NOMO-1 treated with dmso at 0.1 percent for 144 hours (cell line): ENCODE measurements around the gene ACBD7.

Experiments
- DNase-seq: peaks from one replicate; lab custom pipeline; 2025; ENCODE audit not compliant: unreplicated experiment; lab: John Stamatoyannopoulos, UW

The ACBD7 gene

DNA sequence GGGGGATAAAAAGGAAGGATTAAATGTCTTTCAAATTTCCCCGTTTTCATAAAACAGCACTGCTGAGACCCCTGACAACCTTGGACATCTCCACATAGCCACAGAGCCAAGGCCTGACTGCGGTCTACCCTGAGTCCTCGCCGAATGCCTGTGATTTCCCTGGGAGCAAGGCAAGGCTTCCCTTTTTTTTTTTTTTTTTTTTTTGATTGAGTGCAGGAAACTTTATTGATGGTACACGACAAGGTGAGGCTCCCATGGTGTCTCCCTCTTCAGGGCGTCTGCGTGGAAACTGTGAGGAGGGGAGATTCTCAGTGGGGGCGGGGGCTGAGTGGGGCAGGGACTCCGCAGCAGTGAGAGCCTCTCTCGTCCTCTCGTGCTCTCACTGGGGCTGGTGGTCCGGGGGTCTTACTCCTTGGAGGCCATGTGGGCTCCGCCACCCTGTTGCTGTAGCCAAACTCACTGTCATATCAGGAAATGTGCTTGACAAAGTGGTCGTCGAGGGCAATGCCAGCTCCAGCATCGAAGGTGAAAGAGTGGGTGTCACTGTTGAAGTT is 4.4 kb upstream of the ACBD7 start:
- DNase-seq: no peak

DNA sequence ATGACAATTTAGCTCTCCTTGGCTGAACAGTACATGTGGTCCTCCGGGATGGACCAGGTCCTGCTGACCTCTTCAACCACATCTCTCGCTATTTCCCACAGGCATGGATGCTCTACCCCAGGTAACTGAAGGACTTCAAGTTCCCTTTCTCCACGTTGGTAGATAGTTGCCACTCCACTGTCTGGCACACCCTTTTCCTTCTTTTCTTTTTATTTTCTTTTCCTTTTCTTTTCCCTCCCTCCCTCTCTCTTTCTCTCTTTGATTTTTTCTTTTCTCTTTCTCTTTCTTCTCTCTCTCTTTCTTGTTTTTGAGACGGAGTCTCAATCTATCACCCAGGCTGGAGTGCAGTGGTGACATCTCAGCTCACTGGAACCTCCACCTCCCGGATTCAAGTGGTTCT is 2.8 kb upstream of the ACBD7 start:
- no peak for DNase-seq

DNA sequence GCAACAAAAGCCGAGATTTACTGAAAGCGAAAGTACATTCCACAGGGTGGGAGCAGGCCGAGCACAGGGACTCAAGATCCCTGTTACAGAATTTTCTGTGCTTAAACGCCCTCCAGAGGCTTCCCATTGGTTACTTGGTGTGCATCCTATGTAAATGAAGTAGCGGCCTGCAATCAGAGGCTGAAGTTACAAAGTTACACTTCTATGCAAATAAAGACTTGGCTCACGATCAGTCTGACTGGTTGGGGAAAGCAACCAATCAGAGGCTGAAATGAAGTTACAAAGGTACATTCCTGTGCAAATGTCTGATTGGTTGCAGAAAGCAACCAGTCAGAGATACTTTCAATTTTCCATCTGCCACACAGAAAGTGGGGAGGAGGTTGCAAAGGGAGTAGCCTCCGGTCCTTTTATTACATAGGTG is 4.1 kb downstream of the ACBD7 start:
- no peak for DNase-seq

DNA sequence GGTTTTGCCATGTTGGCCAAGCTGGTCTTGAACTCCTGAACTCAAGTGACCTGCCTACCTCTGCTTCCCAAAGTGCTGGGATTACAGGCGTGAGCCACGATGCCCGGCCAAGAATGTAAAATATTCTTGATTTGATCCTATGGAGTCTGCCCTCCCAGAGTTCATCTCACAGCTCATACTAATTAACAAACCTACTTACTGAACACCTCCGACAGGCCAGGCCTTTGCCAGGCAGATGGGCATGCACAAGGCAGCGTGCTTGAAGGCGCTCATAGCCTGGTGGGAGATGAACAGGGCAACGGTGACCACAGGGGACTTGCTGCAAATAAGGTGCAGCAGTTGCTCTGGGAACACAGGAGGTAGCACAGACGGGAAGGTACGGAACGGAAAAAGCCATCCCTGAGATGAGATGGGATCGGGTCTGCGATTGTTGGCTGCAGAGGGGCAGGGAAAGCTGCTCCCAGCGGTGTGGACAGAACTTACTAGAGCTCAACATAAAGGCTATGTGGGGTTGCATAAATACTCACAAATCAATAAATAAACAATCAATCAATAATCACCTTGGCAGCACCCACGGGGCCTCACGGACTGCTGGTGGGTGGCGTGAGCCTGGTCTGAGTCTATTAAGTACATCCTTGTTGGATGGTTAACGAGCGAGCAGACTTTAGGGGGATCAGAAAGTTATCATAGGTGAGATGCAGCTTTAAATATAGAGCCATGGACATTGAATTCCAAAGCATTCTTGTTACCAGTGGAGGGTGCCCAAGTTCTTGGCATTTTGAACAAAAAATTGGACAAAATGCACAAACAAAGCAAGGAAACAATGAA is 4.7 kb downstream of the ACBD7 start:
- no peak for DNase-seq

DNA sequence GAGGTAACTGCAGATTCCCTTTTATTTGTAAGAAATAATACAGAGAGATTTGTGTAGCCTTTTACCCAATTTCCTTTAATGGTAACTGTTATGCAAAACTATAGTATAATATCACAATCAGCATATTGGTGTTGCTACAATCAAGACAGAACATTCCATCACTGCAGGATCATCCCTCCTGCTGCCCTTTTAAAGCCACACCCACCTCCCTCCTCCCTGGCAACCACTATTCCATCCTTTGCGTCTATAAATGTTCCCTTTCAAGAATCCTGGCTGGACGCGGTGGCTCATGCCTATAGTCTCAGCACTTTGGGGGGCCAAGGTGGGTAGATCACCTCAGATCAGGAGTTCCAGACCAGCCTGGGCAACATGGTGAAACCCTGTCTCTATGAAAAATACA is 13.2 kb downstream of the ACBD7 start:
- DNase-seq: no peak

DNA sequence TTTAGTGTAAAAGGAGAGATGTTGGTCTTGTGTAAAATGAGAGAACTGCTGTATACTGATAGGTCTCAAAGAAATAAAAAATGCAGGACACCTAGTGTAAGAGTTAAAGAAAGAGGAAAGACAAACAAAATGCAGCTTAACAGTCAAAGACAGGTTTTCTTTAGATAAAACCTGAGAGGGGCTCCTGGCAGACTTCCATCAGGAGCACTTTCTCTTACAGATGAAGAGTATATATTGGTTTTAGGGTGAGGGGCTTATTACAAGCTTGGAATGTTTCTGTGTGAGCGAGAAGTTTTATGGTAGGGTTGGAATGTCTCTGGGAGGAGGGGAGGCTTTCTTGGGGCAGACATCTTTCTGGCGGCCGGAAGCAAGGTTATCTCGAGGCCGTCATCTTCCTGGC is 16.2 kb downstream of the ACBD7 start:
- DNase-seq: no peak

DNA sequence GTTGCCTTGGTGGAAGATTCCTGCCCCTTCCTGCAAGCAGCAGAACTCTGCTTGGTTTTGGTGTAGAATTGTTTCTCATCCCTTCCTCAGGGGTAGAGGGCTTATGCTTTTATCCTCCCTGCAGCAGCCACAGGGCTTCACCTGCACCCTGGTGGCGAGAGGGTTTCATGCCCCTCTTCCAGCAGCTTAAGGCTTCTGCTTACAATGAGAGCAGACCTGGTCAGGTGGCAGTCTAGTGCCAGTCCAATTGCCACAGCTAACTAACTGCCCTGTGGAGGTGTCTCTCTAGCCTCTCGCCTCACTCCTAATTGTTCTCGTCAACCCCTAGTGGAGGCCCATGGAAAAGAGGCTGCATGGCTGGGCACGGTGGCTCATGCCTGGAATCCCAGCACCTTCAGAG is 19.3 kb downstream of the ACBD7 start:
- DNase-seq: no peak

DNA sequence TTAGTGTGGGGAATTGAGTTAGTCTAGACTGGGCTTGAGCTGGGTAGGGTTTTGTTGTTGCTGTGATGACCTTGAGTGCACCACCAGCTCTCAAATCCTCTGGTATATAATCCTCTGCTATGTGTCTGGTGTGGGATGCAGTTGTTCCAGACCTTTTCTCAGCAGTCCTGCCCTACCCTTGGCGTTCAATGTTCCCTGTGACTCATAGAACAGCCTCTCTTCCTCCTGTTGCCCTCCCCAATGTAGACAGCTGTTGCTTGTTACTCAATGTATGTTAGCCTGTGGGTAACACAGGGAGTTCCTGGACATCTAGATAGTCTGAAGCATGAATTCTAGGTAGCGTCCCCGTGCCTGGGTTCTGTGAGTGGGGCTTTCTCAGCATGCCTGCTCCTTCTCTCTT is 19.8 kb downstream of the ACBD7 start:
- no peak for DNase-seq

DNA sequence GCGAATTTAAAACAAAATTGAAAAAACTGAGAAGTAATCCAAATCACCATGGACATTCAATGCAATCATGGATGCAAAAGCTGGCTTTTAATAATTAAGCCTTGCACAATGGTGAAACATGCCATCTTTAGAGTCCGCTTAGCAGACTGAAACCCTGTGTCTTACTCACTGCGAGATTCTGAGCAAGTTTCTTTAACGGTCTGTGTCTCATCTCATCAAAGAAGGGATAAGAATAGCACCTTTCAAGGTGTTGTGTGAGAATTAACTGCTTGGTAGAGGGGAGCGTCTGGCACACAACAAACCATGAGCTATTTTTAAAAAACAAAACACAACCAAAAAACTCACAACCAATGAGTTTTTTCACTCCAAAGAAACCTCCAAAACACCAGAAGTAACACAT is 21.4 kb downstream of the ACBD7 start:
- no peak for DNase-seq

DNA sequence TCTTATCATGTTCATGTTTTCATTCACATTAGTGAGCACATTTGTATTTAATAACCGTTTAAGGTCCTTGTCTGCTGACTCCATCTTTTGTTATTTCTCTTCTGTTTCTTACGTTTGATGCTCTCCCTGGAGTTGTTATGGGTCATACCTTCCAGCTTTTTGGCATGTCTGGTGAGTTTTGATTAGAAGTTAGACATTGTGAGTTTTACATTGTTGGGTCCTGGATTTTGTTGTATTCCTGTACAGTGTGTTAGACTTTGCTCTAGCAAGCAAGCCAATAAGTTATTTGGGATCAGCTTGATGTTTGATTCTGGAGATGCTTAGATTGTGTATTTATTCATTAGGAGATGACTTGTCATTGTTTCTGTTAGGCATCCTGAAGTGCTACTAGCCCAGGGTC is 27.9 kb downstream of the ACBD7 start:
- no peak for DNase-seq

DNA sequence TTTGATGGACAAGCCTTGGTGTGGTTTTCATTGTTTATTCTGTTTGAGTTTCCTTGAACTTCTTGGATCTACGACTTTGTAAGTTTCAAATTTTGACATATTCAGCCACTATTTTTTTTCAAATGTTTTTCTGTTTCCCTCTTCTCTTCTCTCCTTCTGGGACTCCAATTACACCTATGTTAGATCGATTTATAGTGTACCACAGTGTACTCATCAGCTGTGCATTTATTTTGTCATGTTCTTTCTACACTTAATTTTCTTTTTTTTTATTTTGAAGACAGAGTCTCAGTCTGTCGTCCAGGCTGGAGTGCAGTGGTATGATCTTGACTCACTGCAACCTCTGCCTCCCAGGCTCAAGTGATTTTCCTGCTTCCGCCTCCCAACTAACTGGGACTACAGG is 28.7 kb downstream of the ACBD7 start:
- no peak for DNase-seq

DNA sequence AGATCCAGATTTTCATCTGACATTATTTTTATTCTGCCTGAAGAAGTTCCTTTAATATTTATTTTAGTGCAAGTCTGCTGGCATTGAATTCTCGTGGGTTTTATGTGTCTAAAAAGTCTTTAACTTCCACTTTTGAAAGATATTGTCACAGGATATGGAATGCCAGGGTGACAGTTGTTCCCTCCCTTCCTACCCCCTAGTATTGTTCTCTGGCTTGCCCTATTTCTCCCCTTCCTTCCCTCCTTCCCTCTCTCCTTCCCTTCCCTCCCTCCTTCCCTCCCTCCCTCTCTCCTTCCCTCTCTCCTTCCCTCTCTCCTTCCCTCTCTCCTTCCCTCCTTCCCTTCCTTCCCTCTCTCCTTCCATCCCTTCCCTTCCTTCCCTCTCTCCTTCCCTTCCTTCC is 29.9 kb downstream of the ACBD7 start:
- no peak for DNase-seq

DNA sequence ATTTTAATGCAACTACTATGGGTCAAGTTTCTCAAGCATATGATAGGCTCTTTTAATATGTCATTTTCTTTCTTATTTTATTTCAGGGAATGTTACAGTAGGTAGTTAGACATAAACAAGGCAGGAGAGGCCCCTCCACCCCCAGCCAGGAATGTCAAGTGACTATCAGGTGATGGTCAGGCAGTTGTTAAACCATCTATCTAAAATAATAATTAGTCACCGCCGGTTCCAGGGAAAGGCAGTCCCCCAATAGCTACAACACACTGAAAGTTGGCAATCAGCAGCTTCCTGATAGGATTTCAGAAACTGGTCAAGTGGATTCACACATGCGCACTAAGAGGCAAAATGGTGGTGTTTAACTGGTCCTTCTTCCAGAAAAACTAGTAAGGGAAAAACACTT is 35.5 kb downstream of the ACBD7 start:
- DNase-seq: no peak

DNA sequence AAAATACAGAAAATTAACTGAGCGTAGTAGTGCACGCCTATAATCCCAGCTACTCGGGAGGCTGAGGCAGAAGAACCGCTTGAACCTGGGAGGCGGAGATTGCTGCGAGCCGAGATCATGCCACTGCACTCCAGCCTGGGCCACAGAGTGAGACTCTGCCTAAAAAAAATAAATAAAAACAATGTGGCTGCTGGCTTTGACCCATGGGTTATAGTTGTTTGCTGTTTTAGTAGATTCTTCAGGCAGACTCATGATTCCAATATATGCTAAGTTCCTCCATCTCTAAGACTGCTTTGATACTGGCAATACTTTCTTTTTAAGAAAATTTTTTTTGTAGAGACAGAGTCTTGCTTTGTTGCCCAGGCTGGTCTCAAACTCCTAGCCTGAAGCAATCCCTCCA is 36.5 kb downstream of the ACBD7 start:
- no peak for DNase-seq

DNA sequence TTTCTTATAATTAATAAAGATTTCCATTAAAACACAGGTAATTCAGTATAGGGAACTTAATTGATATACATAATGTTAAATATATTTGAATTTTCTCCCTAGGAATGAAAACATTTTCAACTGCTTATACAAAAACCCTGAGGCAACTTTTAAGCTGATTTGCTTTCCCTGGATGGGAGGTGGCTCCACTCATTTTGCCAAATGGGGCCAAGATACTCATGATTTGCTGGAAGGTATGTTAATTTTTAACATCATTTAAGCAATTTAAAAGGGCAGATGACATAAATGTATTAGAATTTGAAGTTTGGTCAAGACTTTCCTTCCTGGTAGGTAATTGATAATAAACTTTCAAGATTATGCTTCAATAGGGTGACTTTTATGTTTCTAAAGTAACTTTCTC is 39.0 kb downstream of the ACBD7 start:
- DNase-seq: no peak

DNA sequence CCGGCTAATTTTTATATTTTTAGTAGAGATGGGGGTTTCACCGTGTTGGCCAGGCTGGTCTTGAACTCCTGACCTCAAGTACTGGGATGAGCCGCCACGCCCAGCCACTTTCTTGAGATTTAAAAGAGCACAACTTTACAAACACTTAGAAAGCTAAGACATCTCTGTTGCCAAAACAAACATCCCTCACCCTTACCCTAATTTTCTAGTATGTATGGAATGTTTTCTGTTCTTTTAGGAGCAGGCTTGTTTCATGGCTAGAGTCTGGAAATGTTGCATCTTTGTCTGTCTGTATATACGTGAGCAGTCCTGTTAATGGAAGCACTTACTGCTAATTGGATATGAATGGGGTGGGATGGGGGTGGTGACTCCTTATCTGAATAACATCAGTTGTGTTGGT is 42.0 kb downstream of the ACBD7 start:
- no peak for DNase-seq

DNA sequence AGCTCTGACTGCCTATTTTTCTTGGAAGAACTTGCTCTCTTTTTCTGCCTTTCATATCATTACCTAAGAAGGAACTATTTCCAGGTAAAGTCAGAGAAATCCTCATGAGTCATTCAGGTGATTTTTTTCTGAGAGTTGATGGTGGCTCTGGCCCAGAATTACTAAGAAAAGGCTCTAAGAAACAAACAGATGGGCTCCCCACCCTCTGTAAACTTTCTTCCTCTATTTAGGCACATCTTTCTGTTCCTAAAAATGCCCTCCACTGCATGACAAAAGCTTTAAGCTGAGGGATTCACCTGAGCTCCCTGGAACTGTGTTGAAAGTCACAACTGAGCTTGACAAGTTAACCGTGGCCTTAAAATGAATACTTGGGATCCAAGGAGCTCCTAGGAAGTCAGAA is 43.2 kb downstream of the ACBD7 start:
- no peak for DNase-seq

DNA sequence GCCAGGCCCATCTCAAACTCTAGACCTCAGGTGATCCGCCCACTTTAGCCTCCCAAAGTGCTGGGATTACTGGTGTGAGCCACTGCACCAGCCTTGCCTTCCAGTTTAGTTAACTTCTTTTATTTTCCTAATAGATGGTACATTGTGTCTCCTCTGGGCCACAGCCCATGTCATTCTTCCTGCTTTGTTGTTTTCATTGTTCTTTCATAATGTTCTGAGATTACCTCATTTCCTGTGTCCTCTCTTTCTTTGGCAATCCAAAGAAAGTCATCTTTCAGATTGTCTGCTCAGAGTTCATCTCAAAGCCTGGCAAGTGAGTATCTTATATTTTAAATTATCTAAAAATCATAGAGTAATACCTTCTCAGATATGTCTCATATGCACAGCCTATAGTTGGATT is 44.9 kb downstream of the ACBD7 start, which contains the start of gene OLAH:
Gene OLAH, plus strand, starts transcription at position 270 of the 400 bp plus-strand sequence. CDS start 3,346 bp downstream, outside the sequence.
- DNase-seq: no peak

DNA sequence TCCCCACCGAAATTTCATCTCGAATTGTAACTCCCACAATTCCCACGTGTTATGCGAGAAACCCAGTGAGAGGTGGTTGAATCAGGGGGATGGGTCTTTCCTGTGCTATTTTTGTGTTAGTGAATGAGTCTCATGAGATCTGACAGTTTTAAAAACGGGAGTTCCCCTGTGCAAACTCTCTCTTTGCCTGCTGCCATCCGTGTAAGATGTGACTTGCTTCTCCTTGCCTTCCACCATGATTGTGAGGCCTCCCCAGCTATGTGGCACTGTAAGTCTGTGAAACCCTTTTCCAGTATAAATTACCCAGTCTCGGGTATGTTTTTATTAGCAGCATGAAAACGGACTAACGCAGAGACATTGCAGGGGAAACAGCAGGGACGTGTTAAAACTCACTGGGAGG is 50.2 kb downstream of the ACBD7 start:
- no peak for DNase-seq

DNA sequence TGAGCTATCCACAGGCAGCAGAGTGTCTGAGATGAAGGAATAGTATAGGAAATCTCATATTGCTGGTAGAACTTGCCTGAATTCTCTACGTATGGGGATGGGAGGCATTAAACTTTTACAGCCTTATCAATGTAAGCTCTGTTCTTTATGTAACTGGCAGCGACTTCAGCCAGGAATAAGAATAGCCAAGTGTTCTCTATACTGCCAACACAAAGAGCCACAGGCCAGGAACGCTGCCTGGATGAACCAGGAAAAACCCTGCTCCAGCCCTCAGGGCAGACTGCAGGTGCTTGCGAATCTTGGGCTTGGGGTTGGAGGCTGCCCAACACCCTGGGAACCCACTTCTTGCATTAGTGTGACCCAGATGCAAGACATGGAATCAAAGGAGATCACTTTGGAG is 50.9 kb downstream of the ACBD7 start:
- DNase-seq: no peak

DNA sequence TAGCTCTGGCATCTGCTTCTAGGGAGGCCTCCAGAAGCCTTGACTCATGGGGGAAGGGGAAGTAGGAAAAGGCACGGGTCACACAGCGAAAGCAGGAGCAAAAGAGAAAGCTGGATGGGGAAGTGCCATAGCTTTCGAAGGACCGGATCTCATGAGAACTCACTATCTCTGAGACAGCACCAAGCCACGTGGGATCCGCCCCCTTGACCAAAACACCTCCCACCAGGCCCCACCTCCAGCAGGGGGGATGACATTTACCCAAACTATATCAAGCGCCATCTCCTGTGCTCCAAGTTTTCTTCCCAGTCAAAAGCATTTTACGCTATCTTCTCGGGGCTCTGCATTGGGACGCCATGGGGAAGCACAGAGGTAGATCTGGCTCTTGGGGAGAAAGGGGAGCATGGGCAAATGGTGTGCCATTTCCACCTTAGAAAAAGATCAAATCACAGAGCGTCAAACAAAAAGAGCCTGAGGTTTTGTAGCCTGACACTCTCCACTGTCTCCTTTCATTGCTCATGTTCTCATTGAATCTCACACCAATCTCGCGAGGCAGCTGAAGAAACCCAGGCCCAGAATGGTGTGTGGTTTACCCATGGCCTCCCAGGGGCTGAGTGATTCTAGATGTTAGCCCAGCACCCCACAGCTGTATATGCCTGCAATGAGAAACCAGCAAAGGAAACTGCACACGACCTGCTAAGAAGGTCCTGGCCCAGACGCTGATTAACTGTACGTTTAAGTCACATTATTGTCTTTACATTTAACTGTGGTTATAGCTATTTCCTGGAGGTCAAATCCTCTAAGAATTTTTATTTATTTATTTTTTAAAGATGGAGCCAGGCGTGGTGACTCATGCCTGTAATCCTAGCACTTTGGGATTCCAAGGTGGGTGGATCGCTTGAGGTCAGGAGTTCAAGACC is 52.9 kb downstream of the ACBD7 start:
- DNase-seq: peak; percentile 87

DNA sequence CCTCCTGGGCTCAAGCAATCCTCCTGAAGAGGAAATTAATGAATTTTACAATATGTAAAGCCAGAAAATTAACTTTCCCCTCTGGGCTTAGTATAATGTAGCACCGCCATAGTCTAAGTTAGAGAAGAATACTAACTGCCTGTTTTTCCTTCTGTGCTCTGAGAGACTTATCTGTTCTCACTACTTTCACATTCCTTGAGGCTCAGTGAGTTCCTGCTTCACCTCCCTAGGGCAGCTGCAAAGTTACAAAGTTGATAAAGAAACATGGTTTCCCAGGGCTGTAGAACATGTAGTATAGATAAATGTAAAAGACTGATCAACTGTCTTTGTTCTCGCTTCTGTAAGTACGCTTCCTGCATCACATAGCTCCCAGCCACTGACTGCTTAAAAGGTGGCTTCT is 60.8 kb downstream of the ACBD7 start:
- DNase-seq: no peak
